Nephron (organoid): Measurements from ENCODE around the gene SLC25A41.

Experiments
- H3K27ac Mint-ChIP-seq, 3 experiments: 2 replicates each; pipeline ENCODE4 v1.8.0; 2020; ENCODE audit warnings: mixed read lengths in 3 of 3, mild to moderate bottlenecking in 2 of 3, moderate library complexity in 1 of 3
- H3K27me3 Mint-ChIP-seq: 2 replicates; pipeline ENCODE4 v1.8.0; 2021; ENCODE audit warnings: low read depth, mild to moderate bottlenecking, moderate library complexity, mixed read lengths
- H3K36me3 Mint-ChIP-seq: 2 replicates; pipeline ENCODE4 v1.8.0; 2020; ENCODE audit warnings: low read depth, mixed read lengths
- H3K4me1 Mint-ChIP-seq: 2 replicates; pipeline ENCODE4 v1.8.0; 2020; ENCODE audit warnings: mixed read lengths
- H3K4me3 Mint-ChIP-seq, 3 experiments: 2 replicates each; pipeline ENCODE4 v1.8.0; 2020; ENCODE audit warnings: mild to moderate bottlenecking in 3 of 3, mixed read lengths in 3 of 3, moderate library complexity in 2 of 3
- H3K9me3 Mint-ChIP-seq: 2 replicates; pipeline ENCODE4 v1.8.0; 2020; ENCODE audit warnings: mixed read lengths
- CTCF ChIP-seq, 3 experiments: fragments of 200-600 bp; sonication (generic); IDR thresholded peaks; one replicate each; pipeline ENCODE4 v1.5.0; 2021; ENCODE audit warnings: antibody characterized with exemption in 3 of 3; ENCODE audit not compliant: unreplicated experiment in 3 of 3

SLC25A41 gene

GRCh38 chr19:6458695-6459261 is 25.2 kb upstream of the SLC25A41 start:
- H3K36me3 Mint-ChIP-seq: peaks cover 48% of the 10 kb centered on the region
- peak overlapping the region; percentile 91 to 98 (median 92) for H3K4me3 Mint-ChIP-seq
- TF ChIP-seq CTCF (IDR thresholded peaks at IDR 0.05; ENCODE audit: unreplicated experiment in 3 of 3): no peak
- H3K27ac Mint-ChIP-seq: peak overlapping the region in 2 of 3 experiments; percentile 56 to 81
- H3K9me3 Mint-ChIP-seq: peaks cover 13% of the 10 kb centered on the region
- H3K27me3 Mint-ChIP-seq: peaks cover 29% of the 10 kb centered on the region
- peaks cover 12% of the 10 kb centered on the region for H3K4me1 Mint-ChIP-seq

DNA sequence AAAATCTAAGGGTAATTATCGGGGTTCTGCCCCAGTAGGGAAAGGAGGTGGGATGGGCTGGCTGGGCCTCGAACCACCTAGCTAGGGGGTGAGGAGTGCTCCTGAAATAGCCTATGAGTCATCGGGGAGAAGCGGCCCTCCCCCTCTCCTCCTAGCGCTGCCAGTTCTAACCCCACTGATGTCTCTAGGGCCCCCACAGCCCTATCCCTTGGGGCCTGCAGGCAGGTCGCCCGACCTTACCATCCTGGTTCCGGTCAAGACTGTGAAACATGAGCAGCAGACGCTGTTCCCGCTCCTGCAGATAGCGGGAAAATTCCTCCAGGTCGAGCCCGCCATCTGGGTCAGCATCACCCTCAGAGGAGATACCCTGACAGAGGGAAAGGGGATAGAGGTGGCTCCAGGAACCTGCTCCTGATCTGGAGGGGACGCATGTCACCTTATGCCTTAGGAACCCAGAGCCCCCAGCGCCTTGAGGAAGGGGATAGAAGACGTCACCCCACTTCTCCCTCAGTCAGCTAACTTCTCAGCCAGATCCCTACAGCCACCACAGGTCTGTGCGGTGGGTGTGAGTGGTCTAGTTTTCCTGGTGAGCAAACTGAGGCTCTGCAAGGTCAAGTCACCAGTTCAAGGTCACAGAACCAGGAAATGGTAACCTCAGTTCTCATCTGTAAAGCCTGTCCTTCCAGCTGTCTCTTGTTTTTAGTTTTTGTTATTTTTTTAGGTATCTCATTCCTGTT is 24.6 kb upstream of the SLC25A41 start:
- Mint-ChIP-seq H3K36me3 (peaks cover 55% of the 10 kb centered on the region), H3K4me3 (peak overlapping the region; percentile 91 to 98 (median 92)), H3K4me1 (peaks cover 12% of the 10 kb centered on the region), H3K9me3 (peaks cover 16% of the 10 kb centered on the region), H3K27ac (peak overlapping the region in 1 of 3 experiments; percentile 81), H3K27me3 (peaks cover 23% of the 10 kb centered on the region)
- TF ChIP-seq CTCF (IDR thresholded peaks at IDR 0.05; ENCODE audit: unreplicated experiment in 3 of 3): no peak

DNA sequence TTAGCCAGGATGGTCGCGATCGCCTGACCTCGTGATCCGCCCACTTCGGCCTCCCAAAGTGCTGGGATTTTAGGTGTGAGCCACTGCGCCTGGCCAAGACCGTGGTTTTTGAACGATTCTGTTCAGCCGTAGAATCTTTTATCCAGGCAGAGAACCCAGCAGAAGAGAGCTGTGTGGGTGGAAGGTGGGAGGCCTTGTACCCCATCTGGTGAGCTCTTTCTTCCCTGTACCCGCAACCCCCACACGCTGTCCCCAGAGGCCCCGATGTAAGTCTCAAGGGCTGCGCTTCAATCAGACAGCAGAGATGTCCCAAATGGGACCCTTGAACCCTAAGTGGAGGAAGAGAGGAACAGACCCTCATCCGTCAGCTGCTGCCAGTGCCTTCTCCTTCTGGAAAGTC is 22.4 kb upstream of the SLC25A41 start:
- peaks cover 74% of the 10 kb centered on the region for H3K36me3 Mint-ChIP-seq
- peaks cover 12% of the 10 kb centered on the region for H3K4me1 Mint-ChIP-seq
- H3K4me3 Mint-ChIP-seq: peak overlapping the region in 1 of 3 experiments; percentile 34
- peaks cover 20% of the 10 kb centered on the region for H3K9me3 Mint-ChIP-seq
- H3K27me3 Mint-ChIP-seq: peaks cover 9% of the 10 kb centered on the region
- TF ChIP-seq CTCF (IDR thresholded peaks at IDR 0.05; ENCODE audit: unreplicated experiment in 3 of 3): no peak
- no peak overlapping the region for H3K27ac Mint-ChIP-seq

GRCh38 chr19:6453951-6454565 is 20.5 kb upstream of the SLC25A41 start:
- Mint-ChIP-seq H3K4me1 (peaks cover 6% of the 10 kb centered on the region), H3K27ac (no peak overlapping the region)

GRCh38 chr19:6452899-6453298 is 19.3 kb upstream of the SLC25A41 start:
- H3K4me1 Mint-ChIP-seq: no peaks in the 10 kb centered on the region
- peaks cover 73% of the 10 kb centered on the region for H3K36me3 Mint-ChIP-seq
- H3K9me3 Mint-ChIP-seq: peaks cover 20% of the 10 kb centered on the region
- H3K4me3 Mint-ChIP-seq: no peak overlapping the region
- no peak overlapping the region for H3K27ac Mint-ChIP-seq
- TF ChIP-seq CTCF (IDR thresholded peaks at IDR 0.05; ENCODE audit: unreplicated experiment in 3 of 3): no peak
- no peaks in the 10 kb centered on the region for H3K27me3 Mint-ChIP-seq

More at GRCh38 chr19:6453951-6454565, 20.5 kb upstream of the SLC25A41 start:
- no peaks in the 10 kb centered on the region for H3K27me3 Mint-ChIP-seq
- H3K9me3 Mint-ChIP-seq: peaks cover 20% of the 10 kb centered on the region
- no peak for TF ChIP-seq CTCF (IDR thresholded peaks at IDR 0.05; ENCODE audit: unreplicated experiment in 3 of 3)
- no peak overlapping the region for H3K4me3 Mint-ChIP-seq
- H3K36me3 Mint-ChIP-seq: peaks cover 78% of the 10 kb centered on the region
